GM10266 (cell line): ENCODE measurements around the gene MAG.

Experiments
- DNase-seq: peaks from one replicate; pipeline ENCODE4 v3.0.0; 2012; ENCODE audit errors: extremely low spot score
- CTCF ChIP-seq: IDR thresholded peaks from 2 replicates; pipeline ENCODE4 v1.5.1; 2012; ENCODE audit warnings: mild to moderate bottlenecking, low read depth; ENCODE audit not compliant: control insufficient read depth, insufficient read depth; ENCODE audit errors: missing control alignments

Gene MAG

DNA sequence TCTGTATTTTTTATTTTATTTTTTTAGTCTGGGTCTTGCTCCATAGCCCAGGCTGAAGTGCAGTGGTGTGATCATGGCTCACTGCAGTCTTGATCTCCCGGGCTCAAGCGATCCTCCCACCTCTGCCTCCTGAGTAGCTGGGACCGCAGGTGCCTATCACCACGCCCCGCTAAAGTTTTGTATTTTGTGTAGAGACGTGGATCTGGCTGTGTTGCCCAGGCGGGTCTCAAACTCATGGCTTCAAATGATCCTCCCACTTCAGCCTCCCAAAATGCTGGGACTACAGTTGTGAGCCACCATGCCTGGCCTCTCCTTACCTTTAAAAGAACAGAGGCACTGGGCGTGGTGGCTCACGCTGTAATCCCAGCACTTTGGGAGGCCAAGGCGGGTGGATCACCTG, 4.2 kb upstream of the MAG start:
- DNase-seq: no peak
- TF ChIP-seq CTCF: no peak

- no peak for DNase-seq
- TF ChIP-seq CTCF: no peak
These were observed 3.6 kb upstream of the MAG start for GRCh38 chr19:35288331-35288730.

GRCh38 chr19:35288906-35289305, 3.1 kb upstream of the MAG start:
- TF ChIP-seq CTCF: no peak
- no peak for DNase-seq

- no peak for TF ChIP-seq CTCF
- no peak for DNase-seq
These were observed 1.4 kb upstream of the MAG start for GRCh38 chr19:35290381-35291127.

GRCh38 chr19:35291259-35291658, 702 bp upstream of the MAG start:
- TF ChIP-seq CTCF: no peak
- DNase-seq: no peak

DNA sequence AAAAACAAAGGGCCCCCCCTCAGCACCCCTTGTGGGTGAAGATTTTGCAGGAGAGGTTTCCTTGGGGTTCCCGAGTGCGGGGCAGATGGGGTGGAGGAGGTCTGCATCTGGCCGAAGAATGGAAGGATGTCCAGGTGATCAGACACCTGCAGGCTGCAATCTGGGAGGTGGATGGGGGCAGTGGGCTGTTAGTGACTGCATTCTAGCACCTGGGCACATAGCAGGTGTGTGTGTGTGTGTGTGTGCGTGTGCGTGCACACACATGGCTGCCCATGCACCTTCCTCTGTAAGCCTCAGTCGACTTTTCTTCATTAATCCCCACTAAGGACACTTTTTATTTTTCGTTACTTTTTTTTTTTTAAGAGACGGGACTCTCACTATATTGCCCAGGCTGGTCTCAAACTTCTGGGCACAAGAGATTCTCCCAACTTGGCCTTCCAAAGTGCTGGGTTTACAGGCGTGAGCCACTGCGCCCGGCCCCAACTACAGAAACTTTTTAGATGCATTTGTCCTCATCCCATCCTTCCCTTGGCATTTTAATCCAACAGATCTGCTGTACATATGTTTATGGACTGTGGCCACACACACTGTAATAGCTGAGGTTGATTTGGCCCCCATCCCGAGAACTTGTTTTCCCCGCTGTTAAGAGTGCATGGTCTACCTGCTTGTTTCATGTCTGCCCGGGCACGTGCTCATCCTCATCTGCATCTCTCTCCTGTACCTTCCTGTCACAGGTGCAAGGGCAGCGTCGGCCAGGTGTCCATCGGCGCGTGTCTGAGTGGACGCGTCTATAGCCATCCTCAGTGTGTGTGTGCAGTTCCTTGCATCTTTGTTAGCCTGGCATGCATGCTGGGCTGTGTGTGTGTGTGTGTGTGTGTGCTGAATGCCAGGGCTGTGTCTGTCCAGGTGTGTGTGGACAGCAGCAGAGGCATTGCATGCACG, 731 bp downstream of the MAG start:
- DNase-seq: no peak
- no peak for TF ChIP-seq CTCF

DNA sequence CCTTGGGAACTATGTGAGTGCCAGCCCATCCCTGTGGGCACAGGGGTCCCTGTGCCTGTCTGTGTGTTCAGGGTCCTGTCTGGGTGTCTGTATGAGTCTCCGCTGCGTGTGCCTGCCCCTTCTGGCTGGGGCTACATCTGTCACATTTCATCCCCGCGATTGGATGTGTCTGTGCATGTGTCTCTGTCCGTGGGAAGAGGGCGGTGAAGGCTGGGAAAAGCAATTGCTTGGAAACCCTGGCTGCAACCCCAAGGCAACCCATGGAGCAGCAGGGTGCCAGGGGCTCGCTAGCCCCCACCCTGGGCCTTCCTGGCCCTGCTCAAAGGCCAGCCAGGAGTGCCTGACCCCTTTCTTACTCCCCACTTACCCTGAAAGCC, 1.4 kb downstream of the MAG start:
- no peak for DNase-seq
- no peak for TF ChIP-seq CTCF
